RCC 7860 (cell line): Measurements from ENCODE around the gene TMEM117.
"Not testable (repeated sequence)": the region's sequence is repeated elsewhere in the genome, so short reads cannot be mapped to it uniquely, and the experiment has no call there.

Experiments
- DNase-seq: peaks from one replicate; pipeline ENCODE4 v3.0.0-alpha.2; 2015; ENCODE audit warnings: low spot score
- FAIRE-seq: peaks from 2 replicates; lab custom pipeline; 2012; peaks lifted over from hg19 to GRCh38; lab: Jason Lieb, UNC

TMEM117 gene

GRCh38 chr12:44015333-44015941, 179.6 kb downstream of the TMEM117 start:
- FAIRE-seq, result peak; percentile 73
- DNase-seq, result peak; percentile 45

- DNase-seq (no peak), FAIRE-seq (no peak)
Observed at GRCh38 chr12:44017216-44017615, 181.3 kb downstream of the TMEM117 start.

GRCh38 chr12:44019118-44019517, 183.2 kb downstream of the TMEM117 start:
- DNase-seq, result no peak
- FAIRE-seq, result no peak

- no peak for FAIRE-seq
- DNase-seq, result no peak
Observed at GRCh38 chr12:44020555-44020954, 184.7 kb downstream of the TMEM117 start.

GRCh38 chr12:44021471-44021971, 185.6 kb downstream of the TMEM117 start:
- FAIRE-seq (no peak), DNase-seq (no peak)

- DNase-seq, result no peak
- FAIRE-seq, result no peak
Observed at GRCh38 chr12:44025499-44025898, 189.6 kb downstream of the TMEM117 start.

GRCh38 chr12:44026046-44026445, 190.2 kb downstream of the TMEM117 start:
- no peak for DNase-seq
- no peak for FAIRE-seq

GRCh38 chr12:44026926-44027325, 191.0 kb downstream of the TMEM117 start:
- FAIRE-seq, DNase-seq: not testable (repeated sequence)

GRCh38 chr12:44029194-44029593, 193.3 kb downstream of the TMEM117 start:
- no peak for DNase-seq

GRCh38 chr12:44031472-44032185, 195.7 kb downstream of the TMEM117 start:
- no peak for FAIRE-seq
- no peak for DNase-seq

More at GRCh38 chr12:44029194-44029593, 193.3 kb downstream of the TMEM117 start:
- FAIRE-seq, result no peak

- no peak for FAIRE-seq
- no peak for DNase-seq
Observed at GRCh38 chr12:44034906-44035305, 199.0 kb downstream of the TMEM117 start.

- DNase-seq, result no peak
- FAIRE-seq, result no peak
Observed at GRCh38 chr12:44036875-44037443, 201.1 kb downstream of the TMEM117 start.

- FAIRE-seq, result no peak
Observed at GRCh38 chr12:44038411-44038810, 202.5 kb downstream of the TMEM117 start.

GRCh38 chr12:44044491-44044890, 208.6 kb downstream of the TMEM117 start:
- not testable (repeated sequence) for DNase-seq, FAIRE-seq

More at GRCh38 chr12:44038411-44038810, 202.5 kb downstream of the TMEM117 start:
- no peak for DNase-seq

- DNase-seq (no peak), FAIRE-seq (no peak)
Observed at GRCh38 chr12:44046732-44047417, 211.0 kb downstream of the TMEM117 start.

- DNase-seq, result no peak
- FAIRE-seq, result no peak
Observed at GRCh38 chr12:44052554-44052953, 216.7 kb downstream of the TMEM117 start.

- DNase-seq (no peak), FAIRE-seq (no peak)
Observed at GRCh38 chr12:44053549-44054127, 217.8 kb downstream of the TMEM117 start.

- FAIRE-seq (no peak), DNase-seq (no peak)
Observed at GRCh38 chr12:44054281-44054680, 218.4 kb downstream of the TMEM117 start.

- FAIRE-seq (no peak), DNase-seq (no peak)
Observed at GRCh38 chr12:44058366-44058765, 222.5 kb downstream of the TMEM117 start.

- no peak for DNase-seq
- FAIRE-seq, result no peak
Observed at GRCh38 chr12:44059476-44059875, 223.6 kb downstream of the TMEM117 start.

GRCh38 chr12:44063671-44064070, 227.8 kb downstream of the TMEM117 start:
- DNase-seq (no peak), FAIRE-seq (no peak)
